DMS114 treated with DMSO at 0.1 percent for 48 hours (cell line): ENCODE data around the gene ASIC3.

Source experiments
- DNase-seq: peaks from one replicate; lab custom pipeline; 2025; ENCODE audit not compliant: unreplicated experiment; lab: John Stamatoyannopoulos, UW

ASIC3 gene

DNA sequence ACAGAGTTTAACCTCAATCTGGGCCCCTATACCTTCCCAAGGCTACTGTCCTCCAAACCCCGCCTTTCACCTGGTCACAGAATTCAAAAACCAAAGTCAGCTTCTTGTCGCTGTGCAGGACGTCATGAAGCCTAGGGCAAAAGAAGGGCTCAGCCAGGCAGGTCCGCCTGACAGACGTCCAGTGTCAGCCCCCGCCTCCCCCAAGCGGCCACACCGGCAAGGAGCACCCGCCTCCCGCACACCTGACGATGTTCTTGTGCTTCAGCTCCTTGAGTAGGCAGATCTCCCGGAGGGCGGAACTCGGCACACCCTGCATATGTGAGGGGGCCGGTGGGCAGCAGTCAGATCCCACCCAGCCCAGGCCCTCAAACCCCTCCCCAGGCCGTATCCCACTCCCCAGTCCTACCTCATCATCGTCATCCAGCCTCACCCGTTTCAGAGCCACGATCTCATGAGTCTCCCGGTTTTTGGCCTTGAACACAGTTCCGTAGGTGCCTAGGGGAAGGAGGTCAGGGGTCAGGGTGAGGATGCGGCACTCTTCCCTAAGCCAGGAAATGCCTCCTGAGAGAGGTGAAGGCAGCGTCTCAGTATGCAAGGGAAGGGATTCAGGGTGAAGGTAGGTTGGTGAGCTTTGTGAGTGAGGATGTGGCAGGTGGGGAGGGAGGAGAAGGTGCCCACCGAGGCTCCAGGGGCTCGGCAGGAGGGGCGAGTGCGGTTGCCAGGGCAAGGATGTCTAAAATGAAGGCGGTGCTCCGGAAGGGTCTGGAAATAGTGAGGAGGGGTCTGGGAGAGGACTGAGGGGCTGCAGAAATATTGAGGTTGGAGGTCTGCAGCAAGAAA is 8.6 kb downstream of the ASIC3 start:
- DNase-seq: no peak

DNA sequence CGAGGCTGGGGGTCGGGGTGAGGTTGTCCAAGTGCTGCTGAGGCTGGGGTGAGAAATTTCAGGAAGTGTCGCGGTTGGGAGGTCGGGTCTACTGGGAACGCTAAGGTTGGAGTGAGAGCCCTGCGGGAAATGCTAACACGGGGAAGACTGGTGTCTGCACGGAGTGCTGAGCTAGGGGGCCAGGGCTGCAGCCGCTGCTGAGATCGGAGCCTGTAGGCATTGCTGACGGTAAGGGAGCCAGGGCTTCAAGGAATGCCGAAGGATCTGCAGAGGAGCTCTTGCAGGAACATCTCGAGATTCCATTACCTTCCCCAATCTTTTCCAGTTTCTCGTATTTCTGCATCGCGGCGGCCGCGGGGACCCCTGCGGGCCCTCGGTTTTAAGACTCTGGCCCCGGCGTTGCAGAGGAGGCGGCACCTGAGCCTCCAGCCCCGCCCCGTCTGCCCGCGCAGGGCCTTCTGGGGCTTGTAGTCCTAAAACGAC is 9.2 kb downstream of the ASIC3 start, which contains the start of gene CDK5:
CDK5 (minus strand) TSS at position 392 of the 483 bp plus-strand sequence; CDS start at position 343, 49 bp downstream.
- DNase-seq: no peak

DNA sequence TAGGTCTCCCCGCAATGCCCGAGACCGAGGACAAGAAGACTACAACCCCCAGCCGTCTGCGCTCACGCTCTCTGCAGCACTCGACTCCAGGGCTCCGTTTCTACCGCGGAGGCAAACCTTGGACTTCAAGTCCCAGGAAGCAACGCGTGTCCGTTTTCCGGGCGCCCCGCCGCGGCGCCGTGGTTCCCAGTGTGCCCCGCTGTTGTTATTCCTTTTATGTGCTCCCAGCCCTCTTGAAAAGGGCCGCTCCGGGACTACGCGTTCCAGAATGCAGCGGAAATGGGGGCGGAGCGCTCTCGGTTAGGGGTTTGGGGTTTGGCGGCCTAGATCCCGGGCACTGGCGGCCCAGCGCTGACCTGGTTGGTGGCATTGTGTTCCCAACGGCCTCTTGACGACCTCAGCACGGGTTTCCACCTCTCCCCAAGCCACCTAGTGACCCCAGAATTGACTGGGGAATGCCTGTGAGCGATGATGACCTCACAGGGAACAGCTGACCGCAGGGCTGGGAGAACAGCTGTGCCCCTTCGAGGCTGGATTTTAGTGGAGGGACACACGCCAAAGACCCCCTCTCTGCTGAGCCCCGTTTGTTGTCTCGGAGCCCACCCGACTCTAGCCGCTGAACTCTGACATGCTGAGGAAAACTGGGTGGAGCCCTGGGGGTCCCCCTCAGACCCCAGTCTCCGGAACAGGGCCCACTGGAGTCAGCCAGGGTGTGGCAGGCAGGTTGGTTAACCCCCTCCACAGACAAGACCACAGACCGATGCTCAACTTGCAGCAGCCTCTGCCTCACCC is 9.9 kb downstream of the ASIC3 start:
- DNase-seq: peak; percentile 98

DNA sequence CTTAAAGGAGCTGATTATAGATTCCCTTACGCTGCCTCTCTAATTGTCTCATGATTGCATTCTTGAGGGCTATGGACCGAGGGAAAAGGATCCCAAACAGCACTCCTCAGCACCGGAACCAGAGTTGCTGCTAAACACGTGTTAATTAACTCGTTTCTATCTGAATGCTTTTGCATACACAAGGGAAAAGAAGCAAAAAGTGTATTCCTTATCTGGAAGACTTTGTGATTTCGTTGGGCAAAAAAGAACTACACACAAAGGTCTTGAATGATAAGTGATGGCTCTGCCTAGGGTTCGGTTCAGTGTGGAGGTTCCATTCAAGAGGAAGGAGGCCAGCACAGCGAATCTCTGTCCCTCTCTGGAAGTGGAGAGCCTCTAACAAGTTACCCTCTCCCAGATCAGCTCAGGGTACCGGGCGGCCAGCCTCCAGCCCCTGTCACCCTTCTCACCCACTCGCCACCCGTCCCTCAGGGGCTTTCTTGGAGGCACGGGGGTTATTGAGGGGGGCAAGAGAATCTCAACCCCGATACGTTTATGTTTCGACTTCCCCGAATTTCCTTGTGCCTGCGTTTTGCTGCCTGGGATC is 10.5 kb downstream of the ASIC3 start:
- DNase-seq: no peak

DNA sequence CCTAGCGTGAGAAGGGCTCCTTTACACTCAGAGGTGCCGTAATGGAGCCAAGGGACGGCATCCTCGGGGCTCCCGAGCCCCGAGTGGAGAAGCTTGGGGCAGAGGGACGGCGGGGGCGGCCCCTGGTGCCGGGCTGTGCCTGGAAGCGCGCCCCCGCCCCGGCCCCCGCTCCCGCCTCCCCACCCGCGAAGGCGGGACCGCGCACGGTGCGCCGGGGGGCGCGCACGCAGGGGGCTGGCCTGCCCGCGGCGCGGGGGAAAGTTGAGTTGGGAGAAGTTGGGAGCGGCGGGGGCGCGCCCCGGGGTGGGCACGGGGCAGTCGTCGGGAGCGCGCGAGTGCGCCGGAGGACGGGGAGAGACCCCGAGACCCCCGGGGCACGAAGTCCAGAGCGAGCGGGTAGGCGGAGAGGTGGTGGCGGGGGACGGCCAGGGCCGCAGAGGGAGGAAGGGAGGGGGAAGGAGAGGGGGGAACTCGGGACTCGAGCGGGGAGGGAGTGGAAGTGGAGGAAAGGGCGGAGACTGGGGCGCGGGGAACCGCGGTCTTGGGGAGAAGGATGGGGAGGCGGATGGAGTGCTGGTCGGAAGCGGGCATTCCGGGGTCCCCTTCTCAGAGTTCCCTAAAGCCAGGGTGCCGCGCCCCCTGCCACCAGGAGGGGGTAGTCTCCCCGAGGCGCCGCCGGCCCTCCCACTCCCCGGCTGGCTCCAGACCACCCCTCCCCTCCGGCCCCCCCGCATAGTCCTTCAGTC is 11.2 kb downstream of the ASIC3 start, which contains the start of gene SLC4A2:
SLC4A2 (plus strand) TSS at position 223 of the 746 bp plus-strand sequence. CDS start 2,399 bp downstream, outside the sequence.
- DNase-seq: peak; percentile 55

DNA sequence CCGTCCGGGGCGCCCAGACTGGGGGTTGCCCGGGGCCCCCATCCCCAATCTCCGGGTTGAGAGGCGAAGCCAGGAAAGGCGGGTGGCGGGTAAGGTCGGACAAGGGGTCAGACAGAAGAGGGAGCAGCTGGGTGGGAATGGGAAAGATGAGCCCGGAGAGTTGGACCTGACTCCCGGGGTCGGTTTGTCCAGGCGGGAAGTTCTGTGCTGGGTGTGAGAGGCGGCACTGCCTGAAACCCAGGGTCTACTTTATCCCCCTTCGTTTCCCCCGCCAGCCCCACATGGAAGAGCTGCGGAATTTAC is 11.7 kb downstream of the ASIC3 start:
- no peak for DNase-seq

DNA sequence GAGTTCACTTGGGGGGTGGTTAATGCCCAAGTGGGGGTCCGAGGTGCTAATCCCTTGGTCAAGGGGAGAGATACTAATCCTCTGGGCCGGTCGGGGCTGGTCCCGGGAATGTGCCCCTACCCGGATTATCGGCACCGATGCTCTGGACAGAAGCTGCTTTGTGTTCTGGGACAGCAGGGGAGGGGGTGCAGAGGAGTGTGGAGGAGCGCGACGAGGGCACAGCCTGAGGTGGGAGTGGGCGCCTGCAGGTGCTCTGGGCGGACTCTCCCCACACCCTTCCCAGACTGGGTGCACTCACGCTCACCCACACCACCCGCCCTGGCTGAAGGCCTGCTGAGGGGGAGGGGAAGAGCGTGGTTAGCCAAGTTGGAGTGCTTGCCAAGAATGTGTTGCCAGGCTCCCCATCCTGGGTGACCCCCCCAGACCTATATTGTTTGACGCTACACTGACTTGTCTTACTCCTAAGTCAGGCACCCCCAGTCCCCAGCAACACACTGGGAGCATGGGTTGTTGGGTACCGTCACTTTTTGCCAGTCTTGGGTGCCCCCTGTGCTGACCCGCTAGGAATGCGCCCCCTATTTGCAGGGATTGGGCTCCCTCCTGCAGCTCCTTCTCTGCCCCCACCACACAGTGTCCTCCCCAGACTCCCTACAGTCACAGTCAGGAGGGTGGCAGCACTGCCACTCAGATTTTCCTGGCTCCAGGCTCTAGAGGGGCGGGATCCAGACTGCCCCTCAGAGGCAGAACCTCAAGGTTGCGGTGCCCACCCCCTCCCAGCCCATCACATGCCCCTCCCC is 12.3 kb downstream of the ASIC3 start:
- DNase-seq: no peak

DNA sequence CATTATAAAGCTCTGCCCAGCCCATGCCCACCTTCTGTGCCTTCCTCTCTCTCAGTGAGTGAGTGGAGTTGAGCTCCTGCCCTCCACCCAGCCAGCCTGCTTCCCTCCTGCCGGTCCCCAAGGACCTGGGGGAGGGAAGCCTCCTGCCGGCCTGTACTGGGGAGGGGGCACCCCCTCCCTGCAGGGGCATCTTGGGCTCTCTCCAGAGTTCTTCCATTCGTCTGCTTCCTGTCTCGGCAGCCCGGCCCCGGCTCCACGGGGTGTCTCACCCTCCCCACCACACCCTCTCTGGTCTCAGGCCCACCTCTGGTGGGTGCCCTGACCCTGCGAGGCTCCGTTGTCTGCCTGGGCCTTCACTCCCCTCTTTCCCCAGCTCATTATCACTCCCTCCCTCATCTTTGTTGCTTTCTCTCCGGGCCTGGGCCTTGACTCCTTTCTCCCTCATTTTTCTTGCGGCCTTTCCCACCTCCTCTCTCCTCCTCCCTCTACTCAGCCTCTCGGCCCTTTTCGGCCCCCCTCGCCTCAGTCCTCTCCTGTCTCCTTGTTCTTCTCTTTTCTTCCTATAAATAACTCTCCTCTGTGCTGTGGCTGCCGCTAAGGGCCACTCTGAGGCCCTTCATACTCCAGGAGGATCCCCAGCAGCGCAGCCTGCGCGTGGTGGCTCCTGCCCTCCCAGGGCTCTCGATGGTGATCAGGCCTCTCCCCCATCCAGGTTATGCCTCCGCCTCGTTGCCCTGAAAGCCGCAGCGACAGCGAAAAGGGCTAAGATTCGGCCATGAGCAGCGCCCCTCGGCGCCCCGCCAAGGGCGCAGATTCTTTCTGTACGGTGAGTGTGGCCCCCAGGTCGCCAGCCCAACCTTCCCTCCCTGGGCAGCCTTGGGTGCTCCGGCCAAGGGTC is 13.1 kb downstream of the ASIC3 start:
- DNase-seq: no peak

DNA sequence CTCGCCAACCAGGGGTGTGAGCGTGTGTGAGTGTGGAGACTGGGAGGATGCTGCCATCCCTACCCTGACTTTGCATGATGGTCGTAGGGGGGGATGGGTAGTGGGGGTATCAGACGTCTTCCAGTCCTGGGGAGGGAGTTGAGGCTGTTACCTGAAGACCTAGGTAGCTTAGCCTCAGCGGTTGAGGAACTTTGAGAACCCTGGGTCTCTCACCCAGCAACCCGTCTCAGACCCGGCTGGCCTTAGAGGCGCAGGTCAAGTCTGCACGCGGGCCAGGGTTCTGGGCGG is 13.7 kb downstream of the ASIC3 start:
- no peak for DNase-seq

DNA sequence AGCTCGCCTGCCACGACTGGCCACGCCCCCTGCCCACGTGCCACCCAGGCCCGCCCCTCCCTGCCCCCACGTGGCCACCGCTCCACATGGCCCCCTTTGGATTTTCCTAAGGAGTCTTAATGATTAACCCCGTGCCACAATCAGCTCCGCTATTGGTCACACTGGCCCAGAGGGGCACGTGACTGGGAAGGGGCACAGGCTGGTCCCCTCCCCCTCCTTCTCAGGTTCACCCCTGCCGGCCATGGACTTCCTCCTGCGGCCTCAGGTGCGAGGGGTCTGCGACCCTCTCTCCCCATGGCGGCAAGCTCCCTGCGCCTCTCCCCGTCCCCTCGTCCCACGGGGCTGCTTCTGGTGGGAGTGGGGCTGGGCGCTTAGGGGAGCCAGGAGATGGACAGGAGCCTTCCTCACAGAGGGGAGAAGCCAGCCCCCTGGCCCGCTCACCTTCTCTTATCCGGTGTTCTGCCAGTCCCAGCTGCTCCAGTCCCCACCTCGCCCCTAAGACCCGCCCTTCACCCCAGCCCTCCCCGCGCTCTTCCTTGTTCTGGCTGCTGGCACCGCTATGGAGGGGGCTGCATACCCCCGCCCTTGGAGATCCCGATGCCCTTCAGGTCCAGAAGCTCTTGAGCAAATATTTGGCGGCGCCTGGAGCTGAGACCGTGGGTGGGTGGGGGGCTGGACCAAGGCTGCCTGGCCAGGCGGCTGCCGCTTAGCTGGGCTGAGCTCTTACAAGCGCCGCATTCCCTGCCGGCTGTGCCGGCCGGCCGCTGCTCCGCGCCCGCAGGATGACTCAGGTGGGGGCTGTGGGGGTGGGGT is 14.3 kb downstream of the ASIC3 start:
- DNase-seq: no peak

DNA sequence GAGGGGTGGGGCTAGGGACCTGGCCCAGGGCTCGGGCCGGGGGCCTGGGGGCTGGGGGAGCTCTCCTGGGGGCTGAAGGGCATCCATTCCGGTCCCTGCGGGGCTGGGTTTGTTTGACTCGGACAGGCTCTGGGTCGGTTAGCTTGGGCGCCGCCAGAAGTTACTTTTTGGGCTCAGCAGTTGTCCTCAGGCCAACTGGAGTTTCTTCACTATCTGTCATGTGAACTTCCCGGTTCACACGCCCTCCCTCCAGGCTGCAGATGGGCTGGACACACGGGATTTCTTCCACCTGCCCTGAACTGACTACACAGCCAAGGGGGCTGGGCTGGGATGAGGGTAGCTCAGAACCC is 14.9 kb downstream of the ASIC3 start:
- no peak for DNase-seq

DNA sequence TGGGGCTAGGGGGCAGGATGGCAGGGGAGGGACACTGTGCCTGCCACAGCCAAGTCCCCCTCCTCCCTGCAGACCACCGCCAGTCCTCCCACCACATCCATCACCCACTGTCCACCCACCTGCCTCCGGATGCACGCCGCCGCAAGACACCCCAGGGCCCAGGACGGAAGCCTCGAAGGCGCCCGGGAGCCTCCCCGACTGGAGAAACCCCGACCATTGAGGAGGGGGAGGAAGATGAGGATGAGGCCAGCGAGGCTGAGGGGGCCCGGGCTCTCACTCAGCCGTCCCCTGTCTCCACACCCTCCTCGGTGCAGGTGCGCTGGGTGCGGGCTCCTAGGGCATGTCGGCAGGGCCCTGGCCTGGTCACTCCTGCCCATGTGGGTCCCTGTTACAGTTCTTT is 16.1 kb downstream of the ASIC3 start:
- DNase-seq: no peak

DNA sequence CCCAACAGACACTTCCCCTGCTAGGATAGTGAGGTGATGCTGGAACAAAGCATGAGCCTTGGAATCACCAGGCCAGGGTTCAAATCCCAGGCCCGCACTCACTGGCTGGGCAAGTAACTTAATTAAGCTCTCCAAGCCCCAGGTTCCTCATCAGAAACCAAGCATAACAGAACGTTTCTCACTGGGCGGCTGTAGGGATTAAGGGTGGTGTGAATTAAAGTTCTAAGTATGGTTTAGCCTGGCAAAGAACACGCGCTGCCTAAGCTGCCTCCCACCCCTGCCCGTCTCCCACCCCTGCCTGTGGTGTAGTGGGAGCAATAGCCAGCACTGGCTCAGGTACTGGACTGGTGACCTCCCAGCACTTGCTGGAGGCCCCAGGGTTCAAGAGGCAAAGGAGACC is 16.7 kb downstream of the ASIC3 start:
- DNase-seq: no peak

DNA sequence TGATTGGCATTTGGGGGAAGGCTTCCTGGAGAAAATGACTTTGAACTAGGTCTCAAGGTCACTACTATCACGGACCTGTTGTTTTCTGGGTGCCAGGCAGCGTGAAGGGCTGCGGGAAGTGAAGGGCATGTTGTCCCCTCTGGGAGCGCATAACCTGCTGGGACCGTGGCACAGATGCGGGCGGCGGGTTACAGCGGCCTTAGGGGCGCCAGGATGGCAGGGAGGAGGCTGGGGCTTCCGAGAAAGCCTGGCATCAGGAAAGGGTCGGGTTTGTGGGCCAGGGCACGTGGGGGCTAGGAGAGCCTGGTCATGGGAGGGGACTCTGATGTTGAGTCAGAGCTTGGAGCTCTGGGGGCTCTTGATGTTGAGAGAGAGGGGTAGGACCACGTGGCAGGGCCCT is 17.2 kb downstream of the ASIC3 start:
- DNase-seq: no peak

DNA sequence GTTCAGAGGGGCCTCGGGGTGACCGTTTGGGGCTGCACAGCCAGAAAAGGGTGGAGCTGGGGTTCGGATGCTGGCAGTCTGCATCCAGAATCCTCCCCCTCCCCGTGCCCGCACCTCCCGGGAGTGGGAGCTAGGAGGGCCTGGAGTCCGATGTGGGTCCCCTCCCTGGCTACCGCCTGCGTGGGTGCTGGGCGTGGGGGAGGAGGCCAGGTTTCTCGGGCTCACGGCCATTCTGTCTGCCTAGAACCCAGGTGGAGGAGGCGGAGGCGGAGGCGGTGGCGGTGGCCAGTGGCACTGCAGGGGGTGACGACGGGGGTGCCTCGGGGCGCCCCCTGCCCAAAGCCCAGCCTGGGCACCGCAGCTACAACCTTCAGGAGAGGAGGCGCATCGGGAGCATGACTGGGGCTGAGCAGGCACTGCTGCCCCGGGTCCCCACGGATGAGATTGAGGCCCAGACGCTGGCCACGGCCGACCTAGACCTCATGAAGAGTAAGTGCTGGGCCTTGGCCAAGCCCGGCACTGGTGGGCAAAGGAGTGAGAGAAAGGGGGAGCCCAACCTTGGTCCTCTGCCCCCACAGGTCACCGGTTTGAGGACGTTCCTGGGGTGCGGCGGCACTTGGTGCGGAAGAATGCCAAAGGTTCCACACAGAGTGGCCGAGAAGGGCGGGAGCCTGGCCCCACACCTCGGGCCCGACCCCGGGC is 18.1 kb downstream of the ASIC3 start:
- DNase-seq: no peak

DNA sequence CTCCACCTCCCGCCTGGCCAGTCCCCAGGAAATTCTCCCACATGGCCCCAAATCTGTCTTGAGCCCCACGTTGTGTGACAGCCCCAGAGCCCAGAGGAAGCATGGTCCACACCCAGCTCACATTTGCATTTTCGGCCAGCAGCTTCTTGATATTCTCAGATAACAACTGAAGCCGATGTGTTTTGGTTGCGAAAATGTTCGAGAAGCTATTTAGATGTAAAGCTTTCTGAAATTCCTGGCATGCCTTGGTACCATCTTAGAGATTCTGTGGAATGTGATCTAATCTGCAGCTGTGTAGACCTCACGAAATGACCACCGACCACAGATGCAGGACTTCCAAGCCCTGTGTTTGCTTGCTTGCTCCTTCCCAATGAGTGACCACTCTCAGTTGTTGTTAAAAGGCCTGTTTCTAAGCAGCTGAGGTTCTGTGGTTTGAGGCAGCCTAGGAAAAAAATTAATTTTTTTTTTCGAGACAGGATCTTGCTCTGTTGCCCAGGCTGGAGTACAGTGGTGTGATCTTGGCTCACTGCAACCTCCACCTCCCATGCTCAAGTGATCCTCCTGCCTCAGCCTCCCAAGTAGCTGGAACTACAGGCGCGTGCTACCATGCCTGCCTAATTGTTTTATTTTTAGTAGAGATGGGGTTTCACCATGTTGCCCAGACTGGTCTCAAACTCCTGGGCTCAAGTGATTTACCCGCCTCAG is 19.9 kb downstream of the ASIC3 start:
- DNase-seq: no peak

DNA sequence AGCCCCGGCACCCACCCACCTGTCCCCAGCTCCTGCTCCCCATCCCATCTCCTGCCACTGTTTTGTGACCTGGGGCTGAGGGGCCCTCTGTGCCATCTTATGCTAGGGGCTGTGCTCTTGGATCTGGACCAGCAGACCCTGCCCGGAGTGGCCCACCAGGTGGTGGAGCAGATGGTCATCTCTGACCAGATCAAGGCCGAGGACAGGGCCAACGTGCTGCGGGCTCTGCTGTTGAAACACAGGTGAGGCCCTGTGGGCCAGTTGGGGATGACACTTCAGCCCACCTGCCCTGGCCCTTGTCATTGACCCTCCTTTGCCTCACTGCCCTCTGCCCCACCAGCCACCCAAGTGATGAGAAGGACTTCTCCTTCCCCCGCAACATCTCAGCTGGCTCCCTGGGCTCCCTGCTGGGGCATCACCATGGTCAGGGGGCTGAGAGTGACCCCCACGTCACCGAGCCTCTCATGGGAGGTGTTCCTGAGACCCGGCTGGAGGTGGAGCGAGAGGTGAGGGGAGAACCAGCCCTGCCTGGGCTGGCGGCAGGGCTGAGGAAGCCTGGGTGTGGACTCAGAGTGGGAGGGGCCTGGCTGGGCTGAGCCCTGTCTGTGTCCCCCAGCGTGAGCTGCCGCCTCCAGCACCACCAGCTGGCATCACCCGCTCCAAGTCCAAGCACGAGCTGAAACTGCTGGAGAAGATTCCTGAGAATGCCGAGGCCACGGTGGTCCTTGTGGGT is 21.7 kb downstream of the ASIC3 start:
- no peak for DNase-seq
